Neural crest cell (in vitro differentiated cells): ENCODE results near the gene ASB18. TPM values are rescaled to one million over a fixed set of nuclear protein-coding genes. Genes with fewer than 3 reads are reported as not detected.

Experiments
- DNase-seq: peaks from one replicate; pipeline ENCODE4 v3.0.0; 2021; ENCODE audit warnings: low read depth, mixed read lengths, low spot score
- H3K27ac Mint-ChIP-seq: one replicate; pipeline ENCODE4 v1.8.0; 2021; ENCODE audit warnings: mild to moderate bottlenecking, mixed read lengths; ENCODE audit not compliant: unreplicated experiment
- H3K27me3 Mint-ChIP-seq: 2 replicates; pipeline ENCODE4 v1.8.0; 2021; ENCODE audit warnings: low read depth, mild to moderate bottlenecking, mixed read lengths
- H3K36me3 Mint-ChIP-seq: 2 replicates; pipeline ENCODE4 v1.8.0; 2021; ENCODE audit warnings: low read depth, mild to moderate bottlenecking, mixed read lengths
- H3K4me1 Mint-ChIP-seq: 2 replicates; pipeline ENCODE4 v1.8.0; 2021; ENCODE audit warnings: mixed read lengths
- H3K4me3 Mint-ChIP-seq: one replicate; pipeline ENCODE4 v1.8.0; 2021; ENCODE audit warnings: mild to moderate bottlenecking, mixed read lengths
- H3K9me3 Mint-ChIP-seq: 2 replicates; pipeline ENCODE4 v1.8.0; 2021; ENCODE audit warnings: mixed read lengths
- CTCF ChIP-seq: fragments of 200-600 bp; sonication (generic); conservative IDR thresholded peaks from 2 replicates; pipeline ENCODE4 v1.5.0; 2021; ENCODE audit warnings: antibody characterized with exemption, mild to moderate bottlenecking
- total RNA-seq: library from RNA; stranded (reverse); gene quantifications from 2 replicates; pipeline ENCODE4 v1.2.1, GENCODE V29; 2021

The ASB18 gene
- total RNA-seq, 1 donor from 2014 or later: not detected

GRCh38 chr2:236169741-236170589 is 94.2 kb downstream of the ASB18 start:
- no peak for DNase-seq
- Mint-ChIP-seq H3K36me3 (peaks cover 3% of the 10 kb centered on the region), H3K4me3 (peak overlapping the region; percentile 49), H3K27me3 (peaks cover 84% of the 10 kb centered on the region), H3K27ac (peak overlapping the region; percentile 89), H3K4me1 (peaks cover 63% of the 10 kb centered on the region), H3K9me3 (no peaks in the 10 kb centered on the region)
- no peak for TF ChIP-seq CTCF

GRCh38 chr2:236169151-236169721 is 95.0 kb downstream of the ASB18 start:
- peaks cover 3% of the 10 kb centered on the region for H3K36me3 Mint-ChIP-seq
- peaks cover 60% of the 10 kb centered on the region for H3K4me1 Mint-ChIP-seq
- H3K27me3 Mint-ChIP-seq: peaks cover 81% of the 10 kb centered on the region
- no peak for TF ChIP-seq CTCF
- H3K4me3 Mint-ChIP-seq: peak overlapping the region; percentile 49
- no peak for DNase-seq
- peak overlapping the region; percentile 89 for H3K27ac Mint-ChIP-seq
- H3K9me3 Mint-ChIP-seq: no peaks in the 10 kb centered on the region

- TF ChIP-seq CTCF: no peak
- H3K36me3 Mint-ChIP-seq: peaks cover 3% of the 10 kb centered on the region
- peak; percentile 61 for DNase-seq
- H3K9me3 Mint-ChIP-seq: no peaks in the 10 kb centered on the region
- no peak within 1 kb of the TSS for H3K27ac Mint-ChIP-seq
- peak within 1 kb of the TSS; percentile 88 for H3K4me3 Mint-ChIP-seq
- peaks cover 53% of the 10 kb centered on the region for H3K4me1 Mint-ChIP-seq
- H3K27me3 Mint-ChIP-seq: peaks cover 77% of the 10 kb centered on the region
Observed at GRCh38 chr2:236168110-236169080, 95.8 kb downstream of the ASB18 start, which contains the start of gene GBX2. TSS of gene GBX2 (minus strand) at chr2:236168386. CDS start at chr2:236167971, 415 bp downstream.

- TF ChIP-seq CTCF: peak; percentile 32
- Mint-ChIP-seq H3K4me3 (peak overlapping the region; percentile 59), H3K4me1 (peaks cover 57% of the 10 kb centered on the region), H3K36me3 (peaks cover 3% of the 10 kb centered on the region), H3K27ac (no peak overlapping the region), H3K9me3 (no peaks in the 10 kb centered on the region), H3K27me3 (peaks cover 76% of the 10 kb centered on the region)
- no peak for DNase-seq
Observed at GRCh38 chr2:236167297-236168109, 96.7 kb downstream of the ASB18 start.
